K562 (cell line): ENCODE results near the gene ALKBH4. TPM values are rescaled to one million over a fixed set of nuclear protein-coding genes. Genes with fewer than 3 reads are reported as not detected.

Source experiments
- BHLHE40 ChIP-seq: IDR thresholded peaks from 2 replicates; pipeline ENCODE4 v1.6.1; 2011; ENCODE audit warnings: low read length, improper control_type of control experiment
- CSDE1 ChIP-seq, 2 experiments: fragments of 450-650 bp; IDR thresholded peaks; 2 replicates each; pipeline ENCODE4 v1.6.1; 2016; ENCODE audit warnings: mild to moderate bottlenecking in 1 of 2
- CXXC5 ChIP-seq: fragments of 250-450 bp; sonication (Bioruptor Pico); IDR thresholded peaks from 2 replicates; pipeline ENCODE4 v1.8.0; 2022; ENCODE audit warnings: inconsistent platforms, mild to moderate bottlenecking, moderate library complexity
- IRF2 ChIP-seq: sonication (generic); formaldehyde crosslinking; IDR thresholded peaks from 2 replicates; pipeline ENCODE4 v1.8.1; 2022; ENCODE audit warnings: mild to moderate bottlenecking, missing genetic modification reagents
- SAFB ChIP-seq: fragments of 200-400 bp; formaldehyde crosslinking; IDR thresholded peaks from 2 replicates; pipeline ENCODE4 v1.6.1; 2017; ENCODE audit warnings: low read depth, low read length, borderline replicate concordance
- ZNF583 ChIP-seq: fragments of 250-450 bp; sonication (Bioruptor Pico); IDR thresholded peaks from 2 replicates; pipeline ENCODE4 v1.4.0; 2020
- polyA plus RNA-seq, 8 experiments: library from polyadenylated mRNA; depleted of rRNA in 4 of 8; stranded (reverse) in 5 of 8; unstranded in 3 of 8; fragments of >200 nt; fragmentation: Nextera tagmentation in 2 of 8; fragmentation: Illumina TruSeq in 1 of 8; extraction: Ambion mirVana in 2 of 8; extraction: Trizol in 1 of 8; gene quantifications; 2 replicates each; pipeline versions ENCODE4 v1.2.1 to v1.2.3, GENCODE V29; 2011 to 2014; ENCODE audit warnings: inconsistent platforms in 1 of 8, missing spikeins in 1 of 8
- total RNA-seq, 7 experiments: library from RNA; depleted of rRNA in 6 of 7; stranded (reverse); fragments of >200 nt in 6 of 7; fragmentation: Illumina TruSeq in 2 of 7; extraction: Trizol in 2 of 7; gene quantifications; 2 replicates each; pipeline versions ENCODE4 v1.2.1 to v1.2.3, GENCODE V29; 2011 to 2021; ENCODE audit warnings: low replicate concordance in 1 of 7
- TF ChIP-seq, protein P1 (sequence below): fragments of 450-650 bp; IDR thresholded peaks from 2 replicates; pipeline ENCODE4 v1.6.1; 2016; ENCODE audit warnings: mild to moderate bottlenecking, moderate library complexity
- TF ChIP-seq, protein P2 (sequence below), 2 experiments: IDR thresholded peaks; 2 replicates each; pipeline ENCODE4 v1.6.1; 2012; ENCODE audit warnings: improper control_type of control experiment in 2 of 2, low read depth in 2 of 2, low read length in 2 of 2, borderline replicate concordance in 1 of 2
- TF ChIP-seq, protein P3 (sequence below): fragments of 450-650 bp; IDR thresholded peaks from 2 replicates; pipeline ENCODE4 v1.6.1; 2014; ENCODE audit warnings: low read depth, mild to moderate bottlenecking, moderate library complexity, borderline replicate concordance
- TF ChIP-seq, protein P4 (sequence below): fragments of 450-650 bp; formaldehyde crosslinking; IDR thresholded peaks from 2 replicates; pipeline ENCODE4 v1.4.0; 2022; ENCODE audit warnings: missing genetic modification characterization

The ALKBH4 gene
- total and polyA plus RNA-seq, 9 of the 15 experiments (the other 6 are each of a cell fraction or from before 2014, with no cell fraction given) = 4.6 to 21.4 (median 11.8) TPM

DNA sequence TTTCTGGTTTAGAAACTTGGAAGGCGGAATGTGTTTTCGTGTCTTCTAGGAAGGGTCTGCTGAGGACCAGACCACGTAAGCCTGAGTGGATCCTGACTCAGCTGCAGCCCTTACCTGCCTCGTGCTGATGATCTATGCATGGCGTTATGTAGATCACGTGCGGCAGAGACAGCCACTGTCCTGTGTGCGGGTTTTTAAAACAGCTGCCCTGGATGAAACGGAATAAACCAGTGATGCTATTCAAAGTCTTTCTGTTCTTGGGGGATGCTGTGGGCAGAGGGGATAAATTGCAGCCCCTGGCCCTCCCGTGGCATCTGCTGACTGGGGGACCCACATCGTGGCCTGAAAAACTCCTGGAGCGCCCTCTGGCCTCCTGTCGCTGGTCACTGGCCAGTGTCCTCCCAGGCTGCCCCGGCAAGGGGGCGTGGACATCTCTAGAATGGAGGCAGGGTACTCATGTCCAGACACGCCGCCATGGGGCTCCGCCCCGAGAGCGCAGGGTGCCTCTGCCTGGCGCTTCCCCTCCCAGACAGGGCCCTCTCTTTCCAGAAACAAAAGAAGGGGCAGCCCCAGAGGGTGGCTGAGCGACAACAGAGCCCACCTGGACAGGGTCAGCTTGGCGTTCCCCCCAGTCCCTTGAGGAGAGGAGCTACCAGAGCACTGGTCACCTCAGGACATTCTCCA, 13.2 kb downstream of the ALKBH4 start (continued):
- TF ChIP-seq, protein P1, sequence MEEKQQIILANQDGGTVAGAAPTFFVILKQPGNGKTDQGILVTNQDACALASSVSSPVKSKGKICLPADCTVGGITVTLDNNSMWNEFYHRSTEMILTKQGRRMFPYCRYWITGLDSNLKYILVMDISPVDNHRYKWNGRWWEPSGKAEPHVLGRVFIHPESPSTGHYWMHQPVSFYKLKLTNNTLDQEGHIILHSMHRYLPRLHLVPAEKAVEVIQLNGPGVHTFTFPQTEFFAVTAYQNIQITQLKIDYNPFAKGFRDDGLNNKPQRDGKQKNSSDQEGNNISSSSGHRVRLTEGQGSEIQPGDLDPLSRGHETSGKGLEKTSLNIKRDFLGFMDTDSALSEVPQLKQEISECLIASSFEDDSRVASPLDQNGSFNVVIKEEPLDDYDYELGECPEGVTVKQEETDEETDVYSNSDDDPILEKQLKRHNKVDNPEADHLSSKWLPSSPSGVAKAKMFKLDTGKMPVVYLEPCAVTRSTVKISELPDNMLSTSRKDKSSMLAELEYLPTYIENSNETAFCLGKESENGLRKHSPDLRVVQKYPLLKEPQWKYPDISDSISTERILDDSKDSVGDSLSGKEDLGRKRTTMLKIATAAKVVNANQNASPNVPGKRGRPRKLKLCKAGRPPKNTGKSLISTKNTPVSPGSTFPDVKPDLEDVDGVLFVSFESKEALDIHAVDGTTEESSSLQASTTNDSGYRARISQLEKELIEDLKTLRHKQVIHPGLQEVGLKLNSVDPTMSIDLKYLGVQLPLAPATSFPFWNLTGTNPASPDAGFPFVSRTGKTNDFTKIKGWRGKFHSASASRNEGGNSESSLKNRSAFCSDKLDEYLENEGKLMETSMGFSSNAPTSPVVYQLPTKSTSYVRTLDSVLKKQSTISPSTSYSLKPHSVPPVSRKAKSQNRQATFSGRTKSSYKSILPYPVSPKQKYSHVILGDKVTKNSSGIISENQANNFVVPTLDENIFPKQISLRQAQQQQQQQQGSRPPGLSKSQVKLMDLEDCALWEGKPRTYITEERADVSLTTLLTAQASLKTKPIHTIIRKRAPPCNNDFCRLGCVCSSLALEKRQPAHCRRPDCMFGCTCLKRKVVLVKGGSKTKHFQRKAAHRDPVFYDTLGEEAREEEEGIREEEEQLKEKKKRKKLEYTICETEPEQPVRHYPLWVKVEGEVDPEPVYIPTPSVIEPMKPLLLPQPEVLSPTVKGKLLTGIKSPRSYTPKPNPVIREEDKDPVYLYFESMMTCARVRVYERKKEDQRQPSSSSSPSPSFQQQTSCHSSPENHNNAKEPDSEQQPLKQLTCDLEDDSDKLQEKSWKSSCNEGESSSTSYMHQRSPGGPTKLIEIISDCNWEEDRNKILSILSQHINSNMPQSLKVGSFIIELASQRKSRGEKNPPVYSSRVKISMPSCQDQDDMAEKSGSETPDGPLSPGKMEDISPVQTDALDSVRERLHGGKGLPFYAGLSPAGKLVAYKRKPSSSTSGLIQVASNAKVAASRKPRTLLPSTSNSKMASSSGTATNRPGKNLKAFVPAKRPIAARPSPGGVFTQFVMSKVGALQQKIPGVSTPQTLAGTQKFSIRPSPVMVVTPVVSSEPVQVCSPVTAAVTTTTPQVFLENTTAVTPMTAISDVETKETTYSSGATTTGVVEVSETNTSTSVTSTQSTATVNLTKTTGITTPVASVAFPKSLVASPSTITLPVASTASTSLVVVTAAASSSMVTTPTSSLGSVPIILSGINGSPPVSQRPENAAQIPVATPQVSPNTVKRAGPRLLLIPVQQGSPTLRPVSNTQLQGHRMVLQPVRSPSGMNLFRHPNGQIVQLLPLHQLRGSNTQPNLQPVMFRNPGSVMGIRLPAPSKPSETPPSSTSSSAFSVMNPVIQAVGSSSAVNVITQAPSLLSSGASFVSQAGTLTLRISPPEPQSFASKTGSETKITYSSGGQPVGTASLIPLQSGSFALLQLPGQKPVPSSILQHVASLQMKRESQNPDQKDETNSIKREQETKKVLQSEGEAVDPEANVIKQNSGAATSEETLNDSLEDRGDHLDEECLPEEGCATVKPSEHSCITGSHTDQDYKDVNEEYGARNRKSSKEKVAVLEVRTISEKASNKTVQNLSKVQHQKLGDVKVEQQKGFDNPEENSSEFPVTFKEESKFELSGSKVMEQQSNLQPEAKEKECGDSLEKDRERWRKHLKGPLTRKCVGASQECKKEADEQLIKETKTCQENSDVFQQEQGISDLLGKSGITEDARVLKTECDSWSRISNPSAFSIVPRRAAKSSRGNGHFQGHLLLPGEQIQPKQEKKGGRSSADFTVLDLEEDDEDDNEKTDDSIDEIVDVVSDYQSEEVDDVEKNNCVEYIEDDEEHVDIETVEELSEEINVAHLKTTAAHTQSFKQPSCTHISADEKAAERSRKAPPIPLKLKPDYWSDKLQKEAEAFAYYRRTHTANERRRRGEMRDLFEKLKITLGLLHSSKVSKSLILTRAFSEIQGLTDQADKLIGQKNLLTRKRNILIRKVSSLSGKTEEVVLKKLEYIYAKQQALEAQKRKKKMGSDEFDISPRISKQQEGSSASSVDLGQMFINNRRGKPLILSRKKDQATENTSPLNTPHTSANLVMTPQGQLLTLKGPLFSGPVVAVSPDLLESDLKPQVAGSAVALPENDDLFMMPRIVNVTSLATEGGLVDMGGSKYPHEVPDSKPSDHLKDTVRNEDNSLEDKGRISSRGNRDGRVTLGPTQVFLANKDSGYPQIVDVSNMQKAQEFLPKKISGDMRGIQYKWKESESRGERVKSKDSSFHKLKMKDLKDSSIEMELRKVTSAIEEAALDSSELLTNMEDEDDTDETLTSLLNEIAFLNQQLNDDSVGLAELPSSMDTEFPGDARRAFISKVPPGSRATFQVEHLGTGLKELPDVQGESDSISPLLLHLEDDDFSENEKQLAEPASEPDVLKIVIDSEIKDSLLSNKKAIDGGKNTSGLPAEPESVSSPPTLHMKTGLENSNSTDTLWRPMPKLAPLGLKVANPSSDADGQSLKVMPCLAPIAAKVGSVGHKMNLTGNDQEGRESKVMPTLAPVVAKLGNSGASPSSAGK = peak; percentile 65
- TF ChIP-seq, protein P2, sequence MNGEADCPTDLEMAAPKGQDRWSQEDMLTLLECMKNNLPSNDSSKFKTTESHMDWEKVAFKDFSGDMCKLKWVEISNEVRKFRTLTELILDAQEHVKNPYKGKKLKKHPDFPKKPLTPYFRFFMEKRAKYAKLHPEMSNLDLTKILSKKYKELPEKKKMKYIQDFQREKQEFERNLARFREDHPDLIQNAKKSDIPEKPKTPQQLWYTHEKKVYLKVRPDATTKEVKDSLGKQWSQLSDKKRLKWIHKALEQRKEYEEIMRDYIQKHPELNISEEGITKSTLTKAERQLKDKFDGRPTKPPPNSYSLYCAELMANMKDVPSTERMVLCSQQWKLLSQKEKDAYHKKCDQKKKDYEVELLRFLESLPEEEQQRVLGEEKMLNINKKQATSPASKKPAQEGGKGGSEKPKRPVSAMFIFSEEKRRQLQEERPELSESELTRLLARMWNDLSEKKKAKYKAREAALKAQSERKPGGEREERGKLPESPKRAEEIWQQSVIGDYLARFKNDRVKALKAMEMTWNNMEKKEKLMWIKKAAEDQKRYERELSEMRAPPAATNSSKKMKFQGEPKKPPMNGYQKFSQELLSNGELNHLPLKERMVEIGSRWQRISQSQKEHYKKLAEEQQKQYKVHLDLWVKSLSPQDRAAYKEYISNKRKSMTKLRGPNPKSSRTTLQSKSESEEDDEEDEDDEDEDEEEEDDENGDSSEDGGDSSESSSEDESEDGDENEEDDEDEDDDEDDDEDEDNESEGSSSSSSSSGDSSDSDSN (IDR thresholded peaks at IDR 0.05; ENCODE audit: borderline replicate concordance in 1 of 2, low read depth in 2 of 2, low read length in 2 of 2) = 0 out of 4 replicates have a peak, but pooled peaks of 1 of the 2 experiments have one; percentile 32
- TF ChIP-seq, protein P3, sequence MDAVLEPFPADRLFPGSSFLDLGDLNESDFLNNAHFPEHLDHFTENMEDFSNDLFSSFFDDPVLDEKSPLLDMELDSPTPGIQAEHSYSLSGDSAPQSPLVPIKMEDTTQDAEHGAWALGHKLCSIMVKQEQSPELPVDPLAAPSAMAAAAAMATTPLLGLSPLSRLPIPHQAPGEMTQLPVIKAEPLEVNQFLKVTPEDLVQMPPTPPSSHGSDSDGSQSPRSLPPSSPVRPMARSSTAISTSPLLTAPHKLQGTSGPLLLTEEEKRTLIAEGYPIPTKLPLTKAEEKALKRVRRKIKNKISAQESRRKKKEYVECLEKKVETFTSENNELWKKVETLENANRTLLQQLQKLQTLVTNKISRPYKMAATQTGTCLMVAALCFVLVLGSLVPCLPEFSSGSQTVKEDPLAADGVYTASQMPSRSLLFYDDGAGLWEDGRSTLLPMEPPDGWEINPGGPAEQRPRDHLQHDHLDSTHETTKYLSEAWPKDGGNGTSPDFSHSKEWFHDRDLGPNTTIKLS = 0 out of 2 replicates have a peak, but pooled peaks have one; percentile 40
- TF ChIP-seq, protein P4, sequence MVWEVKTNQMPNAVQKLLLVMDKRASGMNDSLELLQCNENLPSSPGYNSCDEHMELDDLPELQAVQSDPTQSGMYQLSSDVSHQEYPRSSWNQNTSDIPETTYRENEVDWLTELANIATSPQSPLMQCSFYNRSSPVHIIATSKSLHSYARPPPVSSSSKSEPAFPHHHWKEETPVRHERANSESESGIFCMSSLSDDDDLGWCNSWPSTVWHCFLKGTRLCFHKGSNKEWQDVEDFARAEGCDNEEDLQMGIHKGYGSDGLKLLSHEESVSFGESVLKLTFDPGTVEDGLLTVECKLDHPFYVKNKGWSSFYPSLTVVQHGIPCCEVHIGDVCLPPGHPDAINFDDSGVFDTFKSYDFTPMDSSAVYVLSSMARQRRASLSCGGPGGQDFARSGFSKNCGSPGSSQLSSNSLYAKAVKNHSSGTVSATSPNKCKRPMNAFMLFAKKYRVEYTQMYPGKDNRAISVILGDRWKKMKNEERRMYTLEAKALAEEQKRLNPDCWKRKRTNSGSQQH (CRISPR knock-in tag) = no peak
- TF ChIP-seq ZNF583 (CRISPR knock-in tag) = no peak
- TF ChIP-seq CXXC5 (CRISPR knock-in tag) = peak; percentile 26
- no peak for TF ChIP-seq IRF2 (CRISPR knock-in tag)
- TF ChIP-seq SAFB = no peak
- TF ChIP-seq BHLHE40 = peak; percentile 79
- no peak for TF ChIP-seq CSDE1 (IDR thresholded peaks at IDR 0.05)
